ENCODE measurements around the gene SYT13. TPM values are rescaled to one million over a fixed set of nuclear protein-coding genes. Genes with fewer than 3 reads are reported as not detected.
A peak's percentile ranks its signal among the peaks of the same experiment; 100 is the strongest.

SYT13 gene
- total RNA-seq, 6 donors from 2014 or later: 0.11 to 0.78 (median 0.30) TPM; not detected in 3

DNA sequence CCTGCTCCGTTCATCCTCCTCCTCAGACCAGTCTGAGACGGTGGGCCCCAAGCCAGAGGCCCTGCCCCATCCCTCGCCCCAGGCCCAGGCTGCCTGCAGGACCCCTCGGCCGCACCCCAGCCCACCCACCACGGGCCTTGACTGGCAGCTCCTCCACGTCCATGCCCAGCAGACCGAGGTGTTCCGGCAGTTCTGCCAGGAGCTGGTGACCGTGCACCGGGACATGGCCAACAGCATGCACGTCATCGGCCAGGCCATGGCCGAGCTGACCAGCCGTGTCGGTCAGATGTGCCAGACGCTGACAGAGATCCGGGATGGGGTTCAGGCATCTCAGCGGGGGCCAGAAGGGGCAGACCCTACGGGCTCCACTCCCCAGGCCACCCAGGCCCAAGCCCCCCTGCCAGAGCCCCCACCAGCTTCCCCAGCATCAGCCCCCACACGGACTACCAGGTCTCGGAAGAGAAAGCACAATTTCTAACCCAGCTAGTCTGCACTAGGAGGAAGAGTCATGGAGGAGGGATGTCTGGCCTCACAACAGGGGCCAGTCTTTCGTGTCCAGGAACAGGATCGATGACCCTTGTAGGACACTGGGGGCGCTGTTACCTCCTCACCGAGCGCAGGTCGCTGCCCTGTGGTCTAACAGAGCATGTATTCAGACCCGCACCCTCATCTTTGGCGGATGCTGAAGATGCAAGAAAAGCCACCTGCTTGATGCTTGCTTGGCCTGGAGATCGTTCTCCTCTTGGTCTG lies 73.4 kb downstream of the SYT13 start:
- Histone ChIP-seq H3K9me3 (no peaks in the 10 kb centered on the region), H3K36me3 (peaks cover 0 to 24% (median 17%) of the 10 kb centered on the region in 4 donors), H3K27me3 (no peaks in the 10 kb centered on the region), H3K4me3 (no peak overlapping the region), H3K27ac (peak overlapping the region in 1 of 4 donors; percentile 4), H3K4me1 (peaks cover 22 to 49% (median 37%) of the 10 kb centered on the region in 4 donors)
- TF ChIP-seq POLR2A (IDR thresholded peaks at IDR 0.05) (no peak), POLR2AphosphoS5 (IDR thresholded peaks at IDR 0.05) (no peak), EP300 (IDR thresholded peaks at IDR 0.05) (no peak)
- TF ChIP-seq, protein P1, sequence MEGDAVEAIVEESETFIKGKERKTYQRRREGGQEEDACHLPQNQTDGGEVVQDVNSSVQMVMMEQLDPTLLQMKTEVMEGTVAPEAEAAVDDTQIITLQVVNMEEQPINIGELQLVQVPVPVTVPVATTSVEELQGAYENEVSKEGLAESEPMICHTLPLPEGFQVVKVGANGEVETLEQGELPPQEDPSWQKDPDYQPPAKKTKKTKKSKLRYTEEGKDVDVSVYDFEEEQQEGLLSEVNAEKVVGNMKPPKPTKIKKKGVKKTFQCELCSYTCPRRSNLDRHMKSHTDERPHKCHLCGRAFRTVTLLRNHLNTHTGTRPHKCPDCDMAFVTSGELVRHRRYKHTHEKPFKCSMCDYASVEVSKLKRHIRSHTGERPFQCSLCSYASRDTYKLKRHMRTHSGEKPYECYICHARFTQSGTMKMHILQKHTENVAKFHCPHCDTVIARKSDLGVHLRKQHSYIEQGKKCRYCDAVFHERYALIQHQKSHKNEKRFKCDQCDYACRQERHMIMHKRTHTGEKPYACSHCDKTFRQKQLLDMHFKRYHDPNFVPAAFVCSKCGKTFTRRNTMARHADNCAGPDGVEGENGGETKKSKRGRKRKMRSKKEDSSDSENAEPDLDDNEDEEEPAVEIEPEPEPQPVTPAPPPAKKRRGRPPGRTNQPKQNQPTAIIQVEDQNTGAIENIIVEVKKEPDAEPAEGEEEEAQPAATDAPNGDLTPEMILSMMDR (IDR thresholded peaks at IDR 0.05): no peak
- peak in 1 of 2 donors; percentile 76 for DNase-seq
- WGBS, 2 donors: 94 to 96% methylated on average over 14 to 24 of the region's 31 CpGs
- ATAC-seq (ENCODE audit: low FRiP score in 2 of 2): no peak

DNA sequence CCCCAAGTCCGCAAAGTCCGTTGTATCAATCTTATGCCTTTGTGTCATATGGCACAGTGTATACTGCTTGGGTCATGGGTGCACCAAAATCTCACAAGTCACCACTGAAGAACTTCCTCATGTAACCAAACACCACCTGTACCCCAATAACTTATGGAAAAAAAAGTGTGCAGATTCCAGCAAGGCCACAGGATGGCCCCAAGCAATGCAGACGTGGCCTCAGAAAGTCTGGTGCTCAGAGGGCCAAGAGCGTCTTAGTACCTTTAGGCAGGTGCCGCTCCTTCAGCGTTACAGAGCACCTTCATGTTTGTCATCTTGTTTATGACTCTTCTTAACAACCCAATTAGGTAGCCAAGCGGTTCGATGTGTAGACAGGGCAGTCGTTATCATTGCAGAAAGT lies 74.4 kb downstream of the SYT13 start:
- 90 to 96% methylated on average over 9 of the region's 9 CpGs for WGBS, 2 donors
- DNase-seq (no peak), ATAC-seq (ENCODE audit: low FRiP score in 2 of 2) (no peak)
- H3K4me3 ChIP-seq: no peak overlapping the region
- no peaks in the 10 kb centered on the region for H3K9me3 ChIP-seq
- H3K36me3 ChIP-seq: peaks cover 0 to 24% (median 17%) of the 10 kb centered on the region in 4 donors
- H3K4me1 ChIP-seq: peaks cover 24 to 49% (median 38%) of the 10 kb centered on the region in 4 donors
- peak overlapping the region in 3 of 4 donors; percentile 75 to 85 (median 82) for H3K27ac ChIP-seq
- no peaks in the 10 kb centered on the region for H3K27me3 ChIP-seq
- no peak for TF ChIP-seq POLR2AphosphoS5 (IDR thresholded peaks at IDR 0.05)
- TF ChIP-seq, protein P1 (IDR thresholded peaks at IDR 0.05): no peak
- no peak for TF ChIP-seq EP300 (IDR thresholded peaks at IDR 0.05)
- TF ChIP-seq POLR2A (IDR thresholded peaks at IDR 0.05): no peak

DNA sequence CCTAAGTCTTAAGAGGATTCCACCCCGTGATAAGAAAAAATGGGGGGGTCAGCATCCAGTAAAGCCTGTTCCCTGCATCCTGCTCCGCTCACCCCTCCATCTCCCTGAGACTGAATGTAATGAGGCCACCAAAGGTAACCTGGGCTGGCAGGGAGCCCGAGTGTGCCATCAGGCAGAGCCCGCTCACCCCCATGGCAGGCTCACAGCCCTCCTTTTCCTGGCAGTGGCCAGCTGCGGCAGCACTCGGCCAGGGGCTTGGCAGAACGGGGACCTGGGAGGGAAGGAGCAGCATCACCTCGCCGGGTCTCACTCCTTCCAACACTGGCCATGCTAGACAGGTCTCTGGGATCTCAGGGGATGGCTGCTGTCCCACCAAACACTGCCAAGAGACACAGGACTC lies 75.3 kb downstream of the SYT13 start:
- Histone ChIP-seq H3K4me1 (peaks cover 24 to 49% (median 38%) of the 10 kb centered on the region in 4 donors), H3K4me3 (no peak overlapping the region), H3K27ac (peak overlapping the region; percentile 74 to 85 (median 78)), H3K9me3 (no peaks in the 10 kb centered on the region), H3K27me3 (no peaks in the 10 kb centered on the region), H3K36me3 (peaks cover 0 to 24% (median 17%) of the 10 kb centered on the region in 4 donors)
- peak in 1 of 2 donors; percentile 57 for DNase-seq
- TF ChIP-seq EP300 (IDR thresholded peaks at IDR 0.05) (no peak), POLR2A (IDR thresholded peaks at IDR 0.05) (no peak), POLR2AphosphoS5 (IDR thresholded peaks at IDR 0.05) (no peak)
- TF ChIP-seq, protein P1 (IDR thresholded peaks at IDR 0.05): no peak
- ATAC-seq (ENCODE audit: low FRiP score in 2 of 2): no peak
- WGBS, 2 donors: 88 to 95% methylated on average over 6 to 9 of the region's 9 CpGs

GRCh38 chr11:45209891-45210699 lies 76.0 kb downstream of the SYT13 start:
- TF ChIP-seq POLR2A (IDR thresholded peaks at IDR 0.05) (no peak), EP300 (IDR thresholded peaks at IDR 0.05) (peak in 3 of 4 donors; percentile 42 to 93 (median 92)), POLR2AphosphoS5 (IDR thresholded peaks at IDR 0.05) (peak; percentile 83 to 85)
- TF ChIP-seq, protein P1 (IDR thresholded peaks at IDR 0.05): peak in 1 of 6 experiments; percentile 23
- peak; percentile 69 to 85 for DNase-seq
- peak; percentile 76 to 77 for ATAC-seq (ENCODE audit: low FRiP score in 2 of 2)
- 20 to 32% methylated on average over 24 to 29 of the region's 29 CpGs for WGBS, 2 donors
- H3K9me3 ChIP-seq: no peaks in the 10 kb centered on the region
- H3K36me3 ChIP-seq: peaks cover 0 to 24% (median 18%) of the 10 kb centered on the region in 4 donors
- H3K27ac ChIP-seq: peak overlapping the region; percentile 74 to 85 (median 78)
- H3K4me3 ChIP-seq: peak overlapping the region in 2 of 4 donors; percentile 23 to 26
- peaks cover 24 to 46% (median 36%) of the 10 kb centered on the region in 4 donors for H3K4me1 ChIP-seq
- no peaks in the 10 kb centered on the region for H3K27me3 ChIP-seq

All from upper lobe of left lung (tissue), 6 donors.